Transverse colon (tissue), 4 donors: ENCODE measurements around the gene UBE2O. TPM values are rescaled to one million over a fixed set of nuclear protein-coding genes. Genes with fewer than 3 reads are reported as not detected.

Experiments
- DNase-seq: peaks from one replicate; pipeline ENCODE4 v3.0.0-alpha.2; 2019
- H3K27ac ChIP-seq, 4 donors: fragments of 200-600 bp; sonication (generic); 2 replicates each; pipeline ENCODE4 v1.5.1; 2016 to 2018; ENCODE audit warnings: inconsistent platforms in 4 of 4
- H3K27me3 ChIP-seq: fragments of 200-600 bp; sonication (generic); 2 replicates; pipeline ENCODE4 v1.5.1; 2017; ENCODE audit warnings: inconsistent platforms
- H3K36me3 ChIP-seq, 4 donors: fragments of 200-600 bp; sonication (generic); 2 replicates each; pipeline ENCODE4 v1.5.1; 2017 to 2019; ENCODE audit warnings: inconsistent platforms in 4 of 4
- H3K4me1 ChIP-seq, 4 donors: fragments of 200-600 bp; sonication (generic); 2 replicates each; pipeline ENCODE4 v1.5.1; 2017 to 2020; ENCODE audit warnings: inconsistent platforms in 4 of 4
- H3K4me3 ChIP-seq, 4 donors: fragments of 200-600 bp; sonication (generic); 1 replicate in 1 of 4; 2 replicates in 3 of 4; pipeline versions ENCODE4 v1.5.1 to v1.6.1; 2017 to 2019; ENCODE audit warnings: inconsistent platforms in 4 of 4
- H3K9me3 ChIP-seq, 2 donors: fragments of 200-600 bp; sonication (generic); 2 replicates each; pipeline ENCODE4 v1.5.1; 2017 to 2019; ENCODE audit warnings: inconsistent platforms in 2 of 2
- CTCF ChIP-seq, 5 experiments: fragments of 200-600 bp in 3 of 5; fragments of 450-650 bp in 2 of 5; sonication (generic) in 3 of 5; IDR thresholded peaks; 1 replicate in 2 of 5; 2 replicates in 3 of 5; pipeline ENCODE4 v1.5.1; 2016 to 2017; ENCODE audit warnings: antibody characterized with exemption in 5 of 5, inconsistent platforms in 3 of 5, mild to moderate bottlenecking in 2 of 5, moderate library complexity in 1 of 5
- EP300 ChIP-seq: sonication (generic); formaldehyde crosslinking; IDR thresholded peaks from one replicate; pipeline ENCODE4 v1.6.1; 2017; ENCODE audit warnings: antibody characterized with exemption, low read depth
- POLR2A ChIP-seq: fragments of 450-650 bp; IDR thresholded peaks from one replicate; pipeline ENCODE4 v1.6.1; 2016; ENCODE audit warnings: antibody characterized with exemption, mild to moderate bottlenecking, moderate library complexity
- POLR2AphosphoS5 ChIP-seq, 3 donors: sonication (generic); formaldehyde crosslinking; IDR thresholded peaks; one replicate each; pipeline ENCODE4 v1.6.1; 2016; ENCODE audit warnings: antibody characterized with exemption in 3 of 3
- WGBS, 2 donors: methylation state at CpG; one replicate each; pipeline ENCODE4 v1.1.5; 2018; ENCODE audit warnings: low coverage in 1 of 2; 5-methylcytosine and 5-hydroxymethylcytosine counted together
- in situ Hi-C, 4 donors: fragments of 200-750 bp; cut with MboI; loops; one replicate each; pipeline versions ENCODE4 v1.15.0 to v1.15.1; 2017; ENCODE audit warnings: low sequenced_read_pairs in 3 of 4, low pct_ligation_motif_present in 1 of 4, low pct_unique_long_range_greater_than_20kb in 1 of 4
- intact Hi-C: fragments of 100-400 bp; cut with DNase I; formaldehyde crosslinking; loops from one replicate; pipeline ENCODE4 v1.15.1; 2023; ENCODE audit warnings: low total_unique reads
- total RNA-seq, 4 donors: library from RNA; depleted of rRNA; stranded (reverse); fragments of >200 nt; gene quantifications; one replicate each; pipeline ENCODE4 v1.1.0, GENCODE V29; 2016

The UBE2O gene
- total RNA-seq, 4 donors from 2014 or later: 9.8 to 28.8 (median 15.9) TPM

GRCh38 chr17:76379646-76380376 is 73.1 kb downstream of the UBE2O start:
- Histone ChIP-seq H3K27ac (no peak overlapping the region), H3K36me3 (no peaks in the 10 kb centered on the region), H3K9me3 (no peaks in the 10 kb centered on the region), H3K4me1 (peaks cover 0 to 23% (median 22%) of the 10 kb centered on the region in 4 donors), H3K4me3 (no peak overlapping the region), H3K27me3 (peaks cover 11% of the 10 kb centered on the region)
- in situ Hi-C loops (no loop called here), intact Hi-C loops (no loop called here)
- TF ChIP-seq CTCF (IDR thresholded peaks at IDR 0.05) (no peak), EP300 (no peak), POLR2AphosphoS5 (IDR thresholded peaks at IDR 0.05) (no peak), POLR2A (no peak)
- 84 to 93% methylated on average over 10 to 21 of the region's 21 CpGs for WGBS, 2 donors
- no peak for DNase-seq

- Histone ChIP-seq H3K4me1 (peaks cover 0 to 20% (median 18%) of the 10 kb centered on the region in 4 donors), H3K27me3 (peaks cover 10% of the 10 kb centered on the region), H3K27ac (no peak overlapping the region), H3K4me3 (no peak overlapping the region), H3K9me3 (no peaks in the 10 kb centered on the region), H3K36me3 (no peaks in the 10 kb centered on the region)
- in situ Hi-C loops (no loop called here), intact Hi-C loops (no loop called here)
- 87% methylated on average over 11 of the region's 11 CpGs; no CpG with 5 or more reads in 1 of the 2 donors for WGBS, 2 donors
- DNase-seq: no peak
- TF ChIP-seq CTCF (IDR thresholded peaks at IDR 0.05) (no peak), POLR2A (no peak), POLR2AphosphoS5 (IDR thresholded peaks at IDR 0.05) (no peak), EP300 (no peak)
These were observed 73.7 kb downstream of the UBE2O start for GRCh38 chr17:76379275-76379641.

DNA sequence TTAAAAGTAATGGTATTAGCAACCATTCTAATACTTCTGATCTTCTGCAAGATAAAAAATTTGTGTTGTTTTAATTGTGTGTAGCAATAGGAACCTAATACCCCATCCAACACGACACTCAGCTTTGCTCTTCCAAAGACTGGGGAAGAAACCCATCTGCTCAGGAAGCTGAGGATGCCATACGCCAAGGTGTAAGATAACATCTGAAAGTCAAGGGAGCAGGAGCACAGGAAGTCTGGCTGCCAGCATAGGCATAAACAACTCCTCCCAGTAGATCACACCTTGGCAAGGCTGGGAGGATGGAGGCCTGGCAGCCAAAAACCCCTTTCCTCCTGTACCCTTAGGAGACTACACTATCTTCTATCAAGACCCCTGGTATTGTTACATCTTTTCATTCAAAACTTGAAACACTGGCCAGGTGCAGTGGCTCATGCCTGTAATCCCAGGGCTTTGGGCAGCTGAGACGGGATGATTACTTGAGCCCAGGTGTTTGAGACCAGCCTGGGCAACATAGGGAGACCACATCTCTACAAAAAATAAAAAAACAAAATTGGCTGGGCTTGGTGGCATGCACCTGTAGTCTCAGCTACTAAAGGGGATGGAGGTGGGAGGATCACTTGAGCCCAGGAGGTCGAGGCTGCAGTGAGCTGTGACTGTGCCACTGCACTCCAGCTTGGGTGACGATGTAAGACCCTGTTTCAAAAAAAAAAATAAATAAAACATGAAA is 74.2 kb downstream of the UBE2O start:
- peaks cover 0 to 16% (median 15%) of the 10 kb centered on the region in 4 donors for H3K4me1 ChIP-seq
- intact Hi-C loops: no loop called here
- H3K27ac ChIP-seq: no peak overlapping the region
- DNase-seq: no peak
- H3K36me3 ChIP-seq: no peaks in the 10 kb centered on the region
- TF ChIP-seq EP300 (no peak), POLR2AphosphoS5 (IDR thresholded peaks at IDR 0.05) (no peak), CTCF (IDR thresholded peaks at IDR 0.05) (no peak), POLR2A (no peak)
- H3K27me3 ChIP-seq: peaks cover 10% of the 10 kb centered on the region
- no peaks in the 10 kb centered on the region for H3K9me3 ChIP-seq
- 83 to 88% methylated on average over 3 to 5 of the region's 5 CpGs for WGBS, 2 donors
- no peak overlapping the region for H3K4me3 ChIP-seq
- in situ Hi-C loops: no loop called here

DNA sequence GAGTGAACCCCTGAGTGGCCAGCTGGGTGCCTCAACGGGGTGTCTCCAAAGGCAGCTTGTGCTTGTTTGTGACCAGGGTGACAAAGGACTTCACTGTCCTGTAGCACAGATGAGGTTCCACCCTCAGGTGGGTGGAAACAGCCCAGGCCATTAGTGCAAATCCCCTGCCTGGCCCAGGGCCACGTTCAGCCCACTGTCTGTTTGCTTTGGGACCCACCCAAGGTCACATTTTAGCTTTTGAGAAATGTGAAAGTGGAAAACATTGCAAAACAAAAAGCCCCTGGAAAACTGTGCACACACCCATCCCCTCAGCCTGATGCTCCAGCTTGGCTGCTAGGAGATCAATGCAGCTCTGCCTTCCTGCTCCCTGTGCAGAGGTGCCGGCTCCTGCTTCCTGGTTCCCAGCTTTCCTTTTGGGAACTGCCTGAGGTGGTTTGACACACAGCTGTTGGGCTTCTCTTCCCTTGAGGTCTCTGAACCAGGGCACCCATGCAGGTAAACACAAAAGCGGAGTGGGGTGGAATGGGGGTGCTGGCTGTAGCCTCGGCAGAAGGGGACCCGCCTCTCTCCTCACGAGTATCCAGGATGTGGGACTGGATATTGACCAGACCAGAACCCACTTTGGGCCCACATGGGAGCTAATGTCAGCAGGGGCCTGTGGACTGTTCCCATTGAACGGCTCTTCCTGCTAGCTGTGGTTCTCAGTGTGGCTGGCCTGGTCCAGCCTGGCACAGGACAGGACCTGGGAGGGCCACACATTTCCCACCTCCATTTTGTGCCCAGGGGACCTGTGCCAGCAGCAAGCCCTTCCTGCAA is 76.4 kb downstream of the UBE2O start:
- intact Hi-C loops: no loop called here
- 33 to 58% methylated on average over 1 to 8 of the region's 8 CpGs for WGBS, 2 donors

More for the DNA sequence above, 76.4 kb downstream of the UBE2O start:
- H3K4me1 ChIP-seq: no peaks in the 10 kb centered on the region
- no peak for TF ChIP-seq EP300
- TF ChIP-seq POLR2A: no peak
- H3K27me3 ChIP-seq: no peaks in the 10 kb centered on the region
- H3K27ac ChIP-seq: peak overlapping the region in 1 of 4 donors; percentile 3
- H3K4me3 ChIP-seq: no peak overlapping the region
- DNase-seq: no peak
- in situ Hi-C loops: no loop called here
- no peaks in the 10 kb centered on the region for H3K9me3 ChIP-seq
- H3K36me3 ChIP-seq: no peaks in the 10 kb centered on the region
